ENCODE results near the gene LRRC61.
"Not testable (repeated sequence)": the region's sequence is repeated elsewhere in the genome, so short reads cannot be mapped to it uniquely, and the experiment has no call there.

GRCh38 chr7:150287815-150288214 is 35.3 kb upstream of the LRRC61 start:
- TF ChIP-seq POLR2A, CTCF (IDR thresholded peaks at IDR 0.05): not testable (repeated sequence)
